Thoracic aorta (tissue), 2 donors: ENCODE results near the gene ZNF679. TPM values are rescaled to one million over a fixed set of nuclear protein-coding genes. Genes with fewer than 3 reads are reported as not detected.
"Not testable (repeated sequence)": the region's sequence is repeated elsewhere in the genome, so short reads cannot be mapped to it uniquely, and the experiment has no call there.

ENCODE experiments used
- ATAC-seq: fragments of 150-250 bp; one replicate; pipeline ENCODE4 v1.8.0; 2017; ENCODE audit warnings: low read depth; ENCODE audit not compliant: insufficient number of reproducible peaks, low FRiP score
- DNase-seq: peaks from one replicate; pipeline ENCODE4 v3.0.0-alpha.2; 2020; ENCODE audit warnings: low spot score
- H3K27ac ChIP-seq, 2 donors: fragments of 200-600 bp; sonication (generic); 1 replicate in 1 of 2; 2 replicates in 1 of 2; pipeline ENCODE4 v1.5.1; 2016; ENCODE audit warnings: mild to moderate bottlenecking in 2 of 2, moderate library complexity in 2 of 2
- H3K27me3 ChIP-seq: fragments of 200-600 bp; sonication (generic); replicated peaks from 2 replicates; pipeline ENCODE4 v1.6.0; 2016; ENCODE audit warnings: mild to moderate bottlenecking; ENCODE audit not compliant: insufficient read depth
- H3K36me3 ChIP-seq: fragments of 200-600 bp; sonication (generic); one replicate; pipeline ENCODE4 v1.5.1; 2016
- H3K4me1 ChIP-seq, 2 donors: fragments of 200-600 bp; sonication (generic); 1 replicate in 1 of 2; 2 replicates in 1 of 2; pipeline versions ENCODE4 v1.5.1 to v1.6.0; 2016; ENCODE audit warnings: low read depth in 2 of 2, mild to moderate bottlenecking in 1 of 2; ENCODE audit not compliant: control insufficient read depth in 1 of 2
- H3K4me3 ChIP-seq: fragments of 200-600 bp; sonication (generic); 2 replicates; pipeline ENCODE4 v1.5.1; 2016; ENCODE audit warnings: mild to moderate bottlenecking
- H3K9me3 ChIP-seq: fragments of 200-600 bp; sonication (generic); 2 replicates; pipeline ENCODE4 v1.5.1; 2016
- total RNA-seq, 2 donors: library from RNA; depleted of rRNA; stranded (reverse); fragments of >200 nt; gene quantifications; one replicate each; pipeline versions ENCODE4 v1.1.0 to v1.2.3, GENCODE V29; 2016
- TF ChIP-seq, protein P1 (sequence below): fragments of 200-600 bp; sonication (generic); IDR thresholded peaks from one replicate; pipeline ENCODE4 v1.5.1; 2019; ENCODE audit warnings: antibody characterized with exemption

ZNF679 gene
- not detected for total RNA-seq

DNA sequence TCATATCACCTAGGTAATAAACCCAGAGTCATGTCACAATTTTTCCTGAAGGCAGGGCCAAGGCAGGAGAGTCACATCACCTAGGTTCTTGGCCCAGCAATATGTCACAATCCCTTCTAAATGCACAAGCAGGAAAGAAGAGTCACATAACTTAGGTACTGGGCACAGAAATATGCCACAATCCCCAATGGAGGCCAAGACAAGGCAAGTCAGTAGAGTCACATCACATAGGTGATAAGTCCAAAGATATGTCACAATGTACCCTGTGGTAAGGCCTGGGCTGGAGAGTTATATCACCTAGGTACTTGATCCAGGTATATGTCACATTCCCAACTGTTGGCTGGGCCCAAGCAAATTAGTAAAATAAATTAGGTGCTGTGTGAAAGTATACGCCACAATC lies at the start of gene ZNF679:
TSS of gene ZNF679 (plus strand) at position 301 of the 400 bp plus-strand sequence. CDS start 20,644 bp downstream, outside the sequence.
- not testable (repeated sequence) for H3K4me3 ChIP-seq, H3K36me3 ChIP-seq, H3K27ac ChIP-seq, H3K9me3 ChIP-seq, H3K4me1 ChIP-seq, ATAC-seq, DNase-seq, H3K27me3 ChIP-seq

DNA sequence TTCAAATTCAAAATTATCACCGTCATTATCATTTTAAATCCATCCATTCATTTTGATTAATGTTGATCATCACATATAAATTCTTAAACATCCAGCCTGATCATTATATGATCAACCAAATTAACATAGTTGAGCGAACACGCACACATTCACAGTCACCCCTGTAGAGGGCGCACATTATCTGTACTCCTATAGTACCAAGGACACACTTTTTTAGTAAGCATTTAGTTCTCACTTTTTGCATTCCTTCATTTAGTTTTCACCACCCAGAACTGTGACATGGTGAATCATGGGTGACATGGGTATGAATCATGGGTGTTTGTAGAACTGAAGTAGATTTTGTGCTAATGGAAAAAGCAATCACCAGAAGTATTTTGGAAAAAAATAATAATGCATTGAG lies 47.3 kb upstream of the ZNF679 start:
- H3K27me3 ChIP-seq, result no peaks in the 10 kb centered on the region
- H3K4me1 ChIP-seq, result no peaks in the 10 kb centered on the region
- no peak overlapping the region for H3K4me3 ChIP-seq
- H3K9me3 ChIP-seq, result no peaks in the 10 kb centered on the region
- no peaks in the 10 kb centered on the region for H3K36me3 ChIP-seq
- DNase-seq (no peak), ATAC-seq (no peak)
- H3K27ac ChIP-seq, result no peak overlapping the region
- TF ChIP-seq, protein P1, sequence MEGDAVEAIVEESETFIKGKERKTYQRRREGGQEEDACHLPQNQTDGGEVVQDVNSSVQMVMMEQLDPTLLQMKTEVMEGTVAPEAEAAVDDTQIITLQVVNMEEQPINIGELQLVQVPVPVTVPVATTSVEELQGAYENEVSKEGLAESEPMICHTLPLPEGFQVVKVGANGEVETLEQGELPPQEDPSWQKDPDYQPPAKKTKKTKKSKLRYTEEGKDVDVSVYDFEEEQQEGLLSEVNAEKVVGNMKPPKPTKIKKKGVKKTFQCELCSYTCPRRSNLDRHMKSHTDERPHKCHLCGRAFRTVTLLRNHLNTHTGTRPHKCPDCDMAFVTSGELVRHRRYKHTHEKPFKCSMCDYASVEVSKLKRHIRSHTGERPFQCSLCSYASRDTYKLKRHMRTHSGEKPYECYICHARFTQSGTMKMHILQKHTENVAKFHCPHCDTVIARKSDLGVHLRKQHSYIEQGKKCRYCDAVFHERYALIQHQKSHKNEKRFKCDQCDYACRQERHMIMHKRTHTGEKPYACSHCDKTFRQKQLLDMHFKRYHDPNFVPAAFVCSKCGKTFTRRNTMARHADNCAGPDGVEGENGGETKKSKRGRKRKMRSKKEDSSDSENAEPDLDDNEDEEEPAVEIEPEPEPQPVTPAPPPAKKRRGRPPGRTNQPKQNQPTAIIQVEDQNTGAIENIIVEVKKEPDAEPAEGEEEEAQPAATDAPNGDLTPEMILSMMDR, result peak; percentile 11

DNA sequence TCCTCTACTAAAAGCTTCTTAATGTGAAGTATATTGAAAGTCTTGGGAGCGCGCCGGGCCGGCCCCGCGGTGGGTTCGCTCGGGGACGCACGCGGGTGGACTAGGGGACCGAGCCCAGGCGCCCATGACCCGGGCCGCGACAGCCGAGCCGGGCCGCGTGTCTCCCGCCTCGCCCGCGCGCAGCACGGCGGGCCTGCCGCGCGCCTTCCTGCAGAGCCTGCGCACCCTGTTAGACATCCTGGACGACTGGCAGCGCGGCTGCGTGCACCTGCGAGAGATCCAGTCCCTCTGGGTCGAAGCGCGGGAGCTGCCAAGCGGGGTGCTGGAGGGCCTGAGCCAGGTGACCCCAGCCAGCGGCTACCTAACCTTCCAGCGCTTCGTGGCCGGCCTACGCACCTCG lies 46.7 kb upstream of the ZNF679 start:
- no peaks in the 10 kb centered on the region for H3K9me3 ChIP-seq
- H3K4me3 ChIP-seq, result no peak overlapping the region
- H3K4me1 ChIP-seq, result no peaks in the 10 kb centered on the region
- TF ChIP-seq, protein P1, result no peak
- no peaks in the 10 kb centered on the region for H3K27me3 ChIP-seq
- H3K27ac ChIP-seq, result no peak overlapping the region
- no peaks in the 10 kb centered on the region for H3K36me3 ChIP-seq
- ATAC-seq, result no peak
- DNase-seq, result no peak

DNA sequence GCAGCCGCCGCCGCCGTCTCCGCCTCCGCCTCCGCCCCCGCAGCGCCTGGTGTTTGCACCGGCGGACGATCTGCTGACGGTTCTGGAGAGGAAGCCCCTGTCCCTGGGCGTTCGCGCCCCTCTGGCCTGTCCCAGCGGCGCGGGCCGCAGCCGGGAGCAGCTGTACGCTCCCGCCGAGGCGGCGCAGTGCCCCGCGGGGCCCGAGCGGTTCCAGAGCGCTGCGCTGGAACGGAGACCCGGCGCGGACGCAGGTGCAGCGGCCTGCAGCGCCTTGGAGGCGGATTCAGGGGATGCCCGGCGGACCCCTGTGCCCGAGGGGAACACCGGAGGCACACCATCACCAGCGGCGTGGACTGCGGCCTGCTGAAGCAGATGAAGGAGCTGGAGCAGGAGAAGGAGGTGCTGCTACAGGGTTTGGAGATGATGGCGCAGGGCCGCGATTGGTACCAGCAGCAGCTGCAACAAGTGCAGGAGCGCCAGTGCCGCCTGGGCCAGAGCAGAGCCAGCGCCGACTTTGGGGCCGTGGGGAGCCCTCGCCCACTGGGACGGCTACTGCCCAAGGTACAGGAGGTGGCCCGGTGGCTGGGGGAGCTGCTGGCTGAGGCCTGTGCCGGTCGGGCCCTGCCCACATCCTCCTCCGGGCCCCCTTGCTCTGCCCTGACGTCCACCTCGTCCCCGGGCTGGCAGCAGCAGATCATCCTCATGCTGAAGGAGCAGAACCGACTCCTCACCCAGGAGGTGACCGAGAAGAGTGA lies 46.1 kb upstream of the ZNF679 start:
- H3K27me3 ChIP-seq, result no peaks in the 10 kb centered on the region
- TF ChIP-seq, protein P1, result no peak
- DNase-seq, result no peak
- H3K4me3 ChIP-seq, result no peak overlapping the region
- H3K9me3 ChIP-seq, result no peaks in the 10 kb centered on the region
- no peak for ATAC-seq
- H3K36me3 ChIP-seq, result no peaks in the 10 kb centered on the region
- no peak overlapping the region for H3K27ac ChIP-seq
- no peaks in the 10 kb centered on the region for H3K4me1 ChIP-seq

DNA sequence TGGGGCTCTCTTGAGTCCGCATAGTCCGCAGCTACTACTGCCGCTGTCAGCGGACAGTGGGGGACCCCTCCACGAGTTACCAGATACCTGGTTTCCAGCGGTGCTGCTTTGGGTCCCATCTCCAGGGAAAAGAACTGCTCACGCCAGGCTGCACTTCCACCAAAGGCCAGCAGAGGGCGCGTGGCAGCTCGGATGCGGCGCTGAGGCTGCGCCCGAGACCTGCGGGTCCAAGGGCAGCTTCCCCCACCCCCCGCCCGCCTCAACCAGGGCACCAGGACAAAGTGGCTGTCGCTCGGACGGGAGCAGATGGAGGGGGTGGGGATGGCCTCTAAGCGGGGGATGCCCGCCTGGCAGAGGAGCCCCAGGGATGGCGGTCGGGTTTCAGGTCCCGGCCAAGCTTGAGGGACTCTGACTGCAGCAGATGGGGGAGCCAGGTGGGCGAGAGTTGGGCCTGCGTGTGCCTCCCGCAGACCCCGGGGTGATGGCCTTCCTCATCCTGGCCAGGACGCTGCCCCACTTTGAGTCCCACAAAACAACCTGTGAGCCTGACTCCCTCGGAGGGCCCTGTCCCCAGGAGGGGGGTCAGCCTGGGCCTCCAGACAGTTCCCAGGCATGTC lies 45.0 kb upstream of the ZNF679 start:
- no peaks in the 10 kb centered on the region for H3K27me3 ChIP-seq
- TF ChIP-seq, protein P1, result peak; percentile 86
- no peak for DNase-seq
- no peak overlapping the region for H3K4me3 ChIP-seq
- H3K9me3 ChIP-seq, result no peaks in the 10 kb centered on the region
- ATAC-seq, result no peak
- no peaks in the 10 kb centered on the region for H3K4me1 ChIP-seq
- no peak overlapping the region for H3K27ac ChIP-seq
- H3K36me3 ChIP-seq, result no peaks in the 10 kb centered on the region
